Measurements from ENCODE around the gene FOXL1.
"Not testable (repeated sequence)": the region's sequence is repeated elsewhere in the genome, so short reads cannot be mapped to it uniquely, and the experiment has no call there.

FOXL1 gene

GRCh38 chr16:86585821-86586611 lies 7.7 kb downstream of the FOXL1 start:
- peaks cover 6% of the 10 kb centered on the region for H3K27me3 ChIP-seq (ENCODE audit: insufficient read depth, low read length, poor library complexity)
- no peak overlapping the region for H2BK5ac ChIP-seq (ENCODE audit: low read length)
- no peaks in the 10 kb centered on the region for H3K36me3 ChIP-seq (ENCODE audit: control insufficient read depth, insufficient read depth, low read length)
- no peak overlapping the region for H3K4me3 ChIP-seq (ENCODE audit: low read length)
- no peak overlapping the region for H4K8ac ChIP-seq (ENCODE audit: low read depth, low read length)
- no peak overlapping the region for H4K5ac ChIP-seq (ENCODE audit: low read length)
- H3K23ac ChIP-seq (ENCODE audit: low read length): no peak overlapping the region
- H2BK15ac ChIP-seq (replicated peaks; ENCODE audit: low read depth): no peak overlapping the region
- H3K27ac ChIP-seq (ENCODE audit: low read depth, low read length): no peak overlapping the region
- DNase-seq: no peak
- no peak overlapping the region for H3K4me2 ChIP-seq (ENCODE audit: low read length)
- no CpG with 5 or more reads among the region's 10 CpGs for WGBS (ENCODE audit: extremely low coverage, insufficient coverage, low lambda C conversion rate)
- no peak overlapping the region for H3K4ac ChIP-seq (ENCODE audit: low read depth, low read length)
- H3K18ac ChIP-seq (ENCODE audit: low read length): no peak overlapping the region
- no peak overlapping the region for H3K56ac ChIP-seq (ENCODE audit: low read length)
- H3K79me2 ChIP-seq (ENCODE audit: control insufficient read depth, insufficient read depth, low read length): no peaks in the 10 kb centered on the region
- H2BK120ac ChIP-seq (ENCODE audit: low read depth, low read length): no peak overlapping the region
- H3K9ac ChIP-seq (ENCODE audit: low read length): no peak overlapping the region
- no peak overlapping the region for H2AK5ac ChIP-seq (ENCODE audit: low read length)
- no peaks in the 10 kb centered on the region for H3K79me1 ChIP-seq (ENCODE audit: low read length)
- H3K4me1 ChIP-seq (ENCODE audit: control insufficient read depth, low read depth, low read length): no peaks in the 10 kb centered on the region

- Histone ChIP-seq H3K79me1 (ENCODE audit: low read length) (no peaks in the 10 kb centered on the region), H3K4me1 (ENCODE audit: control insufficient read depth, low read depth, low read length) (no peaks in the 10 kb centered on the region), H2BK120ac (ENCODE audit: low read depth, low read length) (no peak overlapping the region), H3K27me3 (ENCODE audit: insufficient read depth, low read length, poor library complexity) (no peaks in the 10 kb centered on the region), H3K36me3 (ENCODE audit: control insufficient read depth, insufficient read depth, low read length) (no peaks in the 10 kb centered on the region), H3K4me3 (ENCODE audit: low read length) (no peak overlapping the region), H3K18ac (ENCODE audit: low read length) (no peak overlapping the region), H3K4ac (ENCODE audit: low read depth, low read length) (no peak overlapping the region), H3K79me2 (ENCODE audit: control insufficient read depth, insufficient read depth, low read length) (no peaks in the 10 kb centered on the region), H4K5ac (ENCODE audit: low read length) (no peak overlapping the region), H3K9ac (ENCODE audit: low read length) (no peak overlapping the region), H3K56ac (ENCODE audit: low read length) (no peak overlapping the region), H2BK5ac (ENCODE audit: low read length) (no peak overlapping the region), H2AK5ac (ENCODE audit: low read length) (no peak overlapping the region), H3K4me2 (ENCODE audit: low read length) (no peak overlapping the region), H4K8ac (ENCODE audit: low read depth, low read length) (no peak overlapping the region), H2BK15ac (replicated peaks; ENCODE audit: low read depth) (no peak overlapping the region), H3K27ac (ENCODE audit: low read depth, low read length) (no peak overlapping the region), H3K23ac (ENCODE audit: low read length) (no peak overlapping the region)
- no CpG with 5 or more reads among the region's 3 CpGs for WGBS (ENCODE audit: extremely low coverage, insufficient coverage, low lambda C conversion rate)
- no peak for DNase-seq
Observed at GRCh38 chr16:86587487-86587886, 9.1 kb downstream of the FOXL1 start.

- not testable (repeated sequence) for H3K23ac ChIP-seq (ENCODE audit: low read length); H2AK5ac ChIP-seq (ENCODE audit: low read length); H2BK5ac ChIP-seq (ENCODE audit: low read length); DNase-seq; H3K79me2 ChIP-seq (ENCODE audit: control insufficient read depth, insufficient read depth, low read length); H2BK120ac ChIP-seq (ENCODE audit: low read depth, low read length); H3K79me1 ChIP-seq (ENCODE audit: low read length); H4K5ac ChIP-seq (ENCODE audit: low read length); H3K27ac ChIP-seq (ENCODE audit: low read depth, low read length); H3K4me1 ChIP-seq (ENCODE audit: control insufficient read depth, low read depth, low read length); H3K27me3 ChIP-seq (ENCODE audit: insufficient read depth, low read length, poor library complexity); H2BK15ac ChIP-seq (replicated peaks; ENCODE audit: low read depth); H3K18ac ChIP-seq (ENCODE audit: low read length); H4K8ac ChIP-seq (ENCODE audit: low read depth, low read length); H3K36me3 ChIP-seq (ENCODE audit: control insufficient read depth, insufficient read depth, low read length); H3K9ac ChIP-seq (ENCODE audit: low read length); H3K4me3 ChIP-seq (ENCODE audit: low read length); H3K4me2 ChIP-seq (ENCODE audit: low read length); H3K56ac ChIP-seq (ENCODE audit: low read length); H3K4ac ChIP-seq (ENCODE audit: low read depth, low read length)
- 83% methylated on average over 1 of the region's 3 CpGs for WGBS (ENCODE audit: extremely low coverage, insufficient coverage, low lambda C conversion rate)
Observed at GRCh38 chr16:86587955-86588354, 9.6 kb downstream of the FOXL1 start.

GRCh38 chr16:86590501-86591144 lies 12.3 kb downstream of the FOXL1 start:
- Histone ChIP-seq H3K27me3 (ENCODE audit: insufficient read depth, low read length, poor library complexity) (no peaks in the 10 kb centered on the region), H2BK15ac (replicated peaks; ENCODE audit: low read depth) (no peak overlapping the region), H4K8ac (ENCODE audit: low read depth, low read length) (no peak overlapping the region), H3K23ac (ENCODE audit: low read length) (no peak overlapping the region), H2AK5ac (ENCODE audit: low read length) (no peak overlapping the region), H3K36me3 (ENCODE audit: control insufficient read depth, insufficient read depth, low read length) (no peaks in the 10 kb centered on the region), H3K79me1 (ENCODE audit: low read length) (no peaks in the 10 kb centered on the region), H3K4me1 (ENCODE audit: control insufficient read depth, low read depth, low read length) (no peaks in the 10 kb centered on the region), H3K18ac (ENCODE audit: low read length) (no peak overlapping the region), H3K4me2 (ENCODE audit: low read length) (no peak overlapping the region), H4K5ac (ENCODE audit: low read length) (no peak overlapping the region), H3K56ac (ENCODE audit: low read length) (no peak overlapping the region), H2BK5ac (ENCODE audit: low read length) (no peak overlapping the region), H3K27ac (ENCODE audit: low read depth, low read length) (no peak overlapping the region), H2BK120ac (ENCODE audit: low read depth, low read length) (no peak overlapping the region), H3K4ac (ENCODE audit: low read depth, low read length) (no peak overlapping the region), H3K79me2 (ENCODE audit: control insufficient read depth, insufficient read depth, low read length) (no peaks in the 10 kb centered on the region), H3K9ac (ENCODE audit: low read length) (no peak overlapping the region), H3K4me3 (ENCODE audit: low read length) (no peak overlapping the region)
- no peak for DNase-seq
- no CpG with 5 or more reads among the region's 4 CpGs for WGBS (ENCODE audit: extremely low coverage, insufficient coverage, low lambda C conversion rate)

- no peaks in the 10 kb centered on the region for H3K4me1 ChIP-seq (ENCODE audit: control insufficient read depth, low read depth, low read length)
- H3K27me3 ChIP-seq (ENCODE audit: insufficient read depth, low read length, poor library complexity): no peaks in the 10 kb centered on the region
- WGBS (ENCODE audit: extremely low coverage, insufficient coverage, low lambda C conversion rate): 100% methylated on average over 3 of the region's 4 CpGs
Observed at GRCh38 chr16:86591270-86591669, 12.9 kb downstream of the FOXL1 start.

More at GRCh38 chr16:86591270-86591669, 12.9 kb downstream of the FOXL1 start:
- Histone ChIP-seq H3K79me1 (ENCODE audit: low read length) (no peaks in the 10 kb centered on the region), H2BK5ac (ENCODE audit: low read length) (no peak overlapping the region), H3K56ac (ENCODE audit: low read length) (no peak overlapping the region), H3K4ac (ENCODE audit: low read depth, low read length) (no peak overlapping the region), H3K23ac (ENCODE audit: low read length) (no peak overlapping the region), H2AK5ac (ENCODE audit: low read length) (no peak overlapping the region), H2BK120ac (ENCODE audit: low read depth, low read length) (no peak overlapping the region), H3K79me2 (ENCODE audit: control insufficient read depth, insufficient read depth, low read length) (no peaks in the 10 kb centered on the region), H3K27ac (ENCODE audit: low read depth, low read length) (no peak overlapping the region), H3K9ac (ENCODE audit: low read length) (no peak overlapping the region), H2BK15ac (replicated peaks; ENCODE audit: low read depth) (no peak overlapping the region), H3K4me3 (ENCODE audit: low read length) (no peak overlapping the region), H3K36me3 (ENCODE audit: control insufficient read depth, insufficient read depth, low read length) (no peaks in the 10 kb centered on the region), H3K18ac (ENCODE audit: low read length) (no peak overlapping the region), H4K5ac (ENCODE audit: low read length) (no peak overlapping the region), H3K4me2 (ENCODE audit: low read length) (no peak overlapping the region), H4K8ac (ENCODE audit: low read depth, low read length) (no peak overlapping the region)
- DNase-seq: no peak

All from mesendoderm (in vitro differentiated cells).